ENCODE data around the gene LGALS9B.
A peak's percentile ranks its signal among the peaks of the same experiment; 100 is the strongest.
"Not testable (repeated sequence)": the region's sequence is repeated elsewhere in the genome, so short reads cannot be mapped to it uniquely, and the experiment has no call there.

The LGALS9B gene

DNA sequence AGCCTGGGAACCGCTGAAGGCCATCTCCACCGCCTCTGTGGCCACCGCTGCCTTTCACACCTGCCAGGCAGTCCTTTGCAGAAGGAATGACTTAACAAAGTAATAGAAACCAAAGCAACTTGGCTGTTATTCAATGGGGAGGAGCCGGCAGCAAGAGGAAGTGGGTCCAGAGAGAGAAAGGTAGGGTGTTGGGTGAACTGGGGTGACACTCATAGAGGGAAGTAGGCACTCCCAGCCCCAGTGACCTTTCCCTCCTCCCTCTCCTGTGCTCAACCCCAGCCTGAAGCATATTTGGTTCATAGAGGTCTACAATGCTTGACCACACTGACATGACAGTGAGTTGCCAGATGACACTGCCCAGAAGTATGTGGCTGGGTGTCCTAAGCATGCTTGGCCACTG, at the start of gene LGALS9B:
LGALS9B (minus strand) TSS at position 93 of the 400 bp plus-strand sequence; CDS start at position 24, 69 bp downstream.
- not testable (repeated sequence) for H3K4me3 ChIP-seq (replicated peaks in 1 of 2; ENCODE audit: low read depth in 2 of 2, low read length in 2 of 2); DNase-seq (ENCODE audit: low read depth in 2 of 2)

DNA sequence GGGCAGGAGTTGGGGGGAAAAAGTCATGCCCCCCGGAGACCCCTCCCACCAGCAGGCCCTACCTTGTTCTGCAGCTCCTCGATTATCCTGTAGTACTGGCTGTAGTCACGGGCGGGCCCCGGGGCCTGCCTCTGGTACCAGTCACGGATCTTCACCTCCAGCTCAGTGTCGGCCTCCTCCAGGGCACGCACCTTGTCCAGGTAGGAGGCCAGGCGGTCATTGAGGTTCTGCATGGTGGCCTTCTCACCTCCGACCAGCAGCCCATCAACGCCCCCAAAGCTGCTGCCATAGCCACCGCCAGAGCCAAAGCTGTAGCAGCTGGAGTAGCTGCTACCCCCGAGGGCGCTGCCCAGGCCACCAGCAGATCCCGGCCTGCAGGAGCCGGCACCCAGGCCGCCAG, 49.6 kb upstream of the LGALS9B start:
- not testable (repeated sequence) for H3K4me3 ChIP-seq (replicated peaks in 1 of 2; ENCODE audit: low read depth in 2 of 2, low read length in 2 of 2); DNase-seq (ENCODE audit: low read depth in 2 of 2)

DNA sequence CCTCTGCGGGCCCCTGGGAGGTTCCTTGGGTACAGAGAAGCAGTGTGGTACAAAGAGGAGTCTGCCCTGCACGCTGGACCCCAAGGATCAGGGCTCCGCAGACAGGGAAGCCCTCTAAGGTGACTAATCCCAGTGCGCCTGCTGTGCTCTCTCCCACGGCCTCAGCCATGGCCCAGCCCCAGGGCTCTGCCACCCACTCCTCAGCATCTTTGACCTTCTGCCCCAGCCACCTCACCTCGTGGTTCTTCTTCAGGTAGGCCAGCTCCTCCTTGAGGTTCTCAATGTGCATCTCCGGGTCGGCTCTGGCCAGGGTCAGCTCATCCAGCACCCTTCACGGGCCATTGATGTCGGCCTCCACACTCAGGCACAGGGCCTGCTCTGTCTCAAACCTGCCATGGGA, 47.8 kb upstream of the LGALS9B start:
- not testable (repeated sequence) for DNase-seq (ENCODE audit: low read depth in 2 of 2); H3K4me3 ChIP-seq (replicated peaks in 1 of 2; ENCODE audit: low read depth in 2 of 2, low read length in 2 of 2)

DNA sequence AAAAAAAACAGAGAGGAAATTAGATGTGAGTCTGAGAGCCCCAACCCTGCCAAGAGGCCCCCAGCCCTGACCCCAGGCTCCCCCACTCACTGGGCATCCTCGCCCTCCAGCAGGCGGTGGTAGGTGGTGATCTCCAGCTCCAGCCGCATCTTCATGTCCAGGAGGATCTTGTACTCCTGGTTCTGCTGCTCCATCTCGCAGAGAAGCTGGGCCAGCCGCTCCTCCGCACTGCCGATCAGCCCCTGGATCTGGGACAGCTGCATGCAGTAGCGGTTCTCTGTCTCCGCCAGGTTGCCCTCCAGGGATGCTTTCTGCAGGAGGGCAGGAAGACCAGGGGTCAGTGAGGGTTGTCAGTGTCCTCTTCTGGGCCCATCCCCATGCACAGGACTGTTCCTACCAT, 46.2 kb upstream of the LGALS9B start:
- H3K4me3 ChIP-seq (replicated peaks in 1 of 2; ENCODE audit: low read depth in 2 of 2, low read length in 2 of 2); DNase-seq (ENCODE audit: low read depth in 2 of 2): not testable (repeated sequence)

DNA sequence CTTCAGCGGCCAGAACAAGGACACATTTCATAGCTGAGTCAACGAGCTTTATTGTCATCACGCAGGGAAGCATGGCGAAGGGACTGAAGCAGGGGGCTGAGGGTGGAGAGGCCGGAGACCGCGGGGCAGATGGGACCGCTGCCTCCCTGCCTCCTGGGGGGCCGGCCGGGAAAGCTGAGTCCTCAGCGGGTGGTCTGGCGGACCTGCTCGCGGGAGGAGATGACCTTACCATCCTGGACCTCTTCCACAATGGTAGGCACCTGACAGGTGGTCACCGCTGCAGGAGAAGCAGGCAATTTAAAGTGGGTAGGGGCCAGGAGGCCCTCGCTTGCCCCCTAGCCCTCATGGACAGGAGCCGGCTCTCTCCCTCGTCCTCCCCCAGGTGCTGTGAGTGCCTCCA, 45.0 kb upstream of the LGALS9B start:
- H3K4me3 ChIP-seq (replicated peaks in 1 of 2; ENCODE audit: low read depth in 2 of 2, low read length in 2 of 2); DNase-seq (ENCODE audit: low read depth in 2 of 2): not testable (repeated sequence)

DNA sequence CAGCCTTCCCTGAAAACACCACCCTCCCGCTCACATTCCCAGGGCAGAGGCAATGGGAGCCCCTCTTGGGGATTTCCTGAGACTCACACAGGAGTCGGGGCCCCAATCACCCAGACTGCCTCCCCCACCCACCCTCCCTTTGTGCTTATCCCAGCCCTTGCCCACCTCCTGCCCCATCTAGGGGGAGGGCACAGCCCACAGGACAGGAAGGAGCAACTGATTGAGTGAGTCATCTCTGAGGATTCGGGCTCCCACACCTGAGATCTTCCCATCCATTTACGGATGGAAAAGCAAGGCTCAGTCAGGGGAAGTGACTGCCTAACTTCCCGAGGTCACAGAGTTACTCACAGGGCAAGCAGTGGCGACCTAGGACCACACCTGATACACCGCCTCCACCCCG, 44.4 kb upstream of the LGALS9B start:
- DNase-seq (ENCODE audit: low read depth in 2 of 2) = not testable (repeated sequence)

DNA sequence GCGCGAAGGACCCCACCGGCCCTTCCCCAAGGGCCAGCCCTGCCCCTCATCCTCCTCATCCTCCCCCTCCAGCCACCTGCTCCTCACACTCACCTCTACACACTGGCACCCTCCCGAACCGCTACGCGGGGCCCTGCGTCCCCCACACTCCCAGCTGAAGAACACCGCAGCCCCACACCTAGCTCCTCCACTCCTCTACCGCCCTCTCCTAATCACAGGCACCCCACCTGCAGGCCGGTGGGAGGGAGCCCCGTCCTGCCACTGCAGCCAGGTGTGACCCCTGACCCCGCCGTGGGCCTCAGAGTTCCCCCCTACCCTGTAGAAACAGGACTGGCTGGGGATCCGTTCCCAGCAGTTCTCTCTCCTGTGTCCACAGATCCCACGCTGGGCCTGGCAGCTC, 38.0 kb upstream of the LGALS9B start:
- not testable (repeated sequence) for DNase-seq (ENCODE audit: low read depth in 2 of 2); H3K4me3 ChIP-seq (replicated peaks in 1 of 2; ENCODE audit: low read depth in 2 of 2, low read length in 2 of 2)

More for the DNA sequence above, 44.4 kb upstream of the LGALS9B start:
- not testable (repeated sequence) for H3K4me3 ChIP-seq (replicated peaks in 1 of 2; ENCODE audit: low read depth in 2 of 2, low read length in 2 of 2)

DNA sequence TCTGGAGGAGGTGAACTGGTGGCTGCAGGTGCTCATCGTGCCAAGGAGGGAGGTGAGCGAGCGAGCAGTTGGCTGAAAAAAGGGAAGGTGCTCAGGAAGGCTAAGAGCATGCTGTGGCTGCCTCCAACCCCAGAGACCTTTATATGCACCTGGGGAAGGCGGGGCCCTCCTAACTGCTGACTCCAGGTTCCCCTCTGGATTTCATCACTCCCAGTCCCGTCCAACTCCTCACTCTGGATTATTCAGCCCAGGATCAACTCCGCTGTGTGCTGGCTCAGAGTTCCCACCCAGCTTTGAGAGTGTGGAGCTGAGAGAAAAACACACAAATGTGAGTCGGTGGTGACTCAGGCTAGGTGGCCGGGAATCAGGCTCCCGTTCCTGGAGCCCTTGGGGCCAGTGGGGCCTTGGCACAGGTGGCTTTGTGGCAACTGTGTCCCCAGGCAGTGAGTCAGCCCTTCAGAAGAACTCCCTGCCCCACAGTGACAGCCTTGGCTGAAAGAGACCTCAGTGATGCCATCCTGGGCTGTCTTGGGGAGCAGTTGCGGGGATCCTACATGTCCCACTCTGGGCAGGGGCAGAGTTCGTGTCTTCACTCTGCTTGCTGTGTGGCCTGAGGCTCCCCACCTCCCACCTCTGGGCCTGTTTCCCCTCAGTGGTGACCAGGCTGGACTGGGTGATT, 37.2 kb upstream of the LGALS9B start:
- not testable (repeated sequence) for DNase-seq (ENCODE audit: low read depth in 2 of 2); H3K4me3 ChIP-seq (replicated peaks in 1 of 2; ENCODE audit: low read depth in 2 of 2, low read length in 2 of 2)

DNA sequence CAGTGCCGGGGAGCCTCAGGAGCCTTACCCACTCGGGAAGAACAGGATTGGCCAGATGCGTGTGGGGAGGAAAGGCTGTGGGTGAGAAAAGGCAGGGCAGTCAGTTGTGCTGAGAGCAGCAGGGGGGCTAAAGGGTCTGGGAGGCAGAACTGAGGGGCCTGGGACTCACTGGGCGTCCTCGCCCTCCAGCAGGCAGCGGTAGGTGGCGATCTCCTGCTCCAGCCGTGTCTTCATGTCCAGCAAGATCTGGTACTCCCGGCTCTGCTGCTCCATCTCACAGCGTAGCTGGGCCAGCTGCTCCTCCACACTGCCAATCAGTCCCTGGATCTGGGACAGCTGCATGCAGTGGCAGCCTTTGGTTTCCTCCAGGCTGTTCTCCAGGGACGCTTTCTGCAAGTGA, 34.6 kb upstream of the LGALS9B start:
- H3K4me3 ChIP-seq (replicated peaks in 1 of 2; ENCODE audit: low read depth in 2 of 2, low read length in 2 of 2) = not testable (repeated sequence)

DNA sequence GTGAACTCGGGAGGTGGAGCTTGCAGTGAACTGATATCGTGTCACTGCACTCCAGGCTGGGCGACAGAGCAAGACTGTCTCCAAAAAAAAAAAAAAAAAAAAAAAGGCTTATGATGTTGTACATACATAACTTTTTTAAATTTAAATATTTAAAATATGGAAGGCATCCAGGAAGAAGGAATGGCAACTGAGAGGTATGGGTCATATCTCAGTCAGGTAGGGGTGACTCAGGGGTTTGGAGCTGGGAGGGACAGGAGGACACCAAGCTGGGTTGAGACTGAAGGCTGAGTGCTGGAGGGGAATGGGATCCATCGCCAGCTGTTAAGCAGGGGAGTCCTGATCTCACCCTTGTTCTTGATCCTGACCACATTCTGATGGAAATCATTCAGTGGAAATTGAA, 33.0 kb upstream of the LGALS9B start:
- not testable (repeated sequence) for H3K4me3 ChIP-seq (replicated peaks in 1 of 2; ENCODE audit: low read depth in 2 of 2, low read length in 2 of 2); DNase-seq (ENCODE audit: low read depth in 2 of 2)

More for the DNA sequence above, 34.6 kb upstream of the LGALS9B start:
- DNase-seq (ENCODE audit: low read depth in 2 of 2) = not testable (repeated sequence)

DNA sequence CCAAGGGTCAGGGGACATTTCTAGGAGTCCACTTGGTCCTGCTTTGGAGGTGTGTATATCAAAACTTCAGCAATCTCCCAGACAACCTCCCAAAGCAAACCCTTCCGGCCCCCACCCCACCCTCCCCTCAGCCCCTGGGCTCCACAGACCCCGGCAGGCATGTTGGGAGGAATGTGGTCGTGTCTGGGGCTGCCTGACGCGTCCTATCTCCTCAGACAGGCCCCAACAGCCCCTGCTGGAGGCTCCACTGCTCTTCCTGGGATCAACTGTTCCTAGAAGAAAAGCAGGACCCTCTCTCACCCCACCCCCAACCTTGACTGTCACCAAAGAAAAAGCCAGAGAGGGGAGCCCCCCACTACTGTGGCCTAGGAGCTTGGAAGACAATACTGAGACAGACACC, 28.1 kb upstream of the LGALS9B start:
- not testable (repeated sequence) for H3K4me3 ChIP-seq (replicated peaks in 1 of 2; ENCODE audit: low read depth in 2 of 2, low read length in 2 of 2); DNase-seq (ENCODE audit: low read depth in 2 of 2)

DNA sequence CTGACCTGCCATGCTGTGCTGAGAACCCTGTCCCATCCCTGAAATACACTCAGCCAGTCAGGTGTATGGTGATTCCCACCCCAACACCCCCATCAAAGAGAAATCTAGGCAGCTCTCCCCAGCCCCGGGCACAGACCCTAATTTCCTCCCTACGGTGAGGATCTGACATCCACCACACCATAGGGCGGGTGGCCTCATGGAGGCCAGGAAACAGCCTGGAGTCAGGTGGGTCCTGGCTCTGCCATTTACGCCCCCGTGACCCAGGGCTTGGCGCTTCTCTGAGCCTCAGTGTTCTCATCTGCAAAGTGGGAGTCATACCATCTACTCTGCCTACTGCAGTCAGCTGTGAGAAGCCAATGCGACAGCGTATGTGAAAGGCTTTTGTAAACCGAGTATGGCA, 27.4 kb upstream of the LGALS9B start:
- not testable (repeated sequence) for H3K4me3 ChIP-seq (replicated peaks in 1 of 2; ENCODE audit: low read depth in 2 of 2, low read length in 2 of 2); DNase-seq (ENCODE audit: low read depth in 2 of 2)

DNA sequence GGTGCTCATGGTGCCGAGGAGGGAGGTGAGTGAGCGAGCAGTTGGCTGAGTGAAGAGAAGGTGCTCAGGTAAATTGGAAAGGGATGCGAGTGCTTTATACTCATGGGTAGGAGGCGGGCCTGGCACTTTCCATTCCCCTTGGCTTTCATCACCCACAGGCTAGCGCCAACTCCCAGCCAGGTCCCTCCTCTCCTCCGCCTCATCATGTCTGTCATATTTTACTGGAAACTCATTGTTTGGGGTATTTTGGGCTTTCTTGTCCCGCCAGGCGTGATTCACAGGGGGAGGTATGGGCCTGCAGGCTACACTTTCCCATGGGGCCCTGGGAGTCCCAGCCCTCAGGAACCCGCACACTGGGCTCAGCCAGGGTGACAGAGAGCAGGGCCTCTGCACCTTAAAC, 26.8 kb upstream of the LGALS9B start:
- not testable (repeated sequence) for DNase-seq (ENCODE audit: low read depth in 2 of 2); H3K4me3 ChIP-seq (replicated peaks in 1 of 2; ENCODE audit: low read depth in 2 of 2, low read length in 2 of 2)

DNA sequence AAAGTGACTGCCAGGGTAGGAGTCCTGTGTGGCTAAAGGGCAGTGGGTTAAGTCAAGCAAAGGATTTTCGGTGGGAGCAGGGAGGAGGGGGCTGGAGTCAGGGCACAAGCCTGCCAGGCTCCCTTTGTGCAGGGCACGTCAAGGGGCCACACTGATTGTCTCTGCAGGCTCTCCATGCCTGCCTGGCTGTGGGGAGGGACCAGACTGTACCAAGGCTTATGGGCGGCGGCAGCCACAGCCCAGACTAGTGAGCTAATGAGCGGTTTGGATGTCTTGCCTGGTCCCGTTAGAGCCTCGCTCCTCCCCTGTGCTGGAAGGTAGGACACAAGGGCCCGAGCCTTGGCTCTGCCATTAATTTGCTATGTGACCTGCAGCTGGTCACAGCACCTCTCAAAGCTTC, 25.6 kb upstream of the LGALS9B start:
- H3K4me3 ChIP-seq (replicated peaks in 1 of 2; ENCODE audit: low read depth in 2 of 2, low read length in 2 of 2); DNase-seq (ENCODE audit: low read depth in 2 of 2): not testable (repeated sequence)

DNA sequence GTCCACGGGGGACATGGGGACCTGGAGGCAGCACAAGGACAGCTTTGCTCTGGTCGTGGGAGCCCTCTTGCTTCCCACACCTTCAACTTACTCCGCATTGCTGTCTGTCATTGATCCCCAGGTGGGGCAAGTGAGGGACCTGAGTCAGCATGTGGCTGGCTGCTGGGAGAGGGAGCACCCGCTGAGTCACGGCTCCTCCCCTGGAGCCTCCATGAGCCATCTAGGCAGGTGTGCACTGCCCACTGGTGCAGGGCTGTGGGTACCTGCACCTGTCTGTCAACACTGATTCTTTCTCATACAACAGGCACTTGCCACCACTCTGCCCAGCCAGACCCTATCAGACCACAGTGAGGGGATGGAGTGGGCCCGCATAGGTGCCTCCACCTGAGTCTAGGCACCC, 24.8 kb upstream of the LGALS9B start:
- not testable (repeated sequence) for DNase-seq (ENCODE audit: low read depth in 2 of 2); H3K4me3 ChIP-seq (replicated peaks in 1 of 2; ENCODE audit: low read depth in 2 of 2, low read length in 2 of 2)

DNA sequence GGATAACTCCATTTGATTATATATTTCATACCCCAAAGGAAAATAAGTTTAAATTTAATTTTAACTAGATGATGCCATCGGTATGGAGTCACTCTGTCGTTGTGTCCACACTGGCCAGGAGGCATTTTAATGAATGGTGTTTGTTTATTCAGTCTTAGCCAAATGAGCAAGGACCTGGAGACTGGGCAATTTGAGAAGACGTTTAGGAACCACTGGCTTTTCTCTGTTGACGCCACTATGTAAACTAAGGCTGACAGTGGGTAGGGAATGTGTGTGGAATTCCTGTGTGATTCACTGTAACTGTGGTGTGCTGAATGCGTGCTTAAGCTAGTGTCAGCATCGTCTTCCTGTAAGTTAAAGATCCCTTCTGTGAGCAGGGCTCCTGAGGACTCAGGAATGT, 17.6 kb upstream of the LGALS9B start:
- H3K4me3 ChIP-seq (replicated peaks in 1 of 2; ENCODE audit: low read depth in 2 of 2, low read length in 2 of 2) = not testable (repeated sequence)
- peak; percentile 53 to 56 for DNase-seq (ENCODE audit: low read depth in 2 of 2)

DNA sequence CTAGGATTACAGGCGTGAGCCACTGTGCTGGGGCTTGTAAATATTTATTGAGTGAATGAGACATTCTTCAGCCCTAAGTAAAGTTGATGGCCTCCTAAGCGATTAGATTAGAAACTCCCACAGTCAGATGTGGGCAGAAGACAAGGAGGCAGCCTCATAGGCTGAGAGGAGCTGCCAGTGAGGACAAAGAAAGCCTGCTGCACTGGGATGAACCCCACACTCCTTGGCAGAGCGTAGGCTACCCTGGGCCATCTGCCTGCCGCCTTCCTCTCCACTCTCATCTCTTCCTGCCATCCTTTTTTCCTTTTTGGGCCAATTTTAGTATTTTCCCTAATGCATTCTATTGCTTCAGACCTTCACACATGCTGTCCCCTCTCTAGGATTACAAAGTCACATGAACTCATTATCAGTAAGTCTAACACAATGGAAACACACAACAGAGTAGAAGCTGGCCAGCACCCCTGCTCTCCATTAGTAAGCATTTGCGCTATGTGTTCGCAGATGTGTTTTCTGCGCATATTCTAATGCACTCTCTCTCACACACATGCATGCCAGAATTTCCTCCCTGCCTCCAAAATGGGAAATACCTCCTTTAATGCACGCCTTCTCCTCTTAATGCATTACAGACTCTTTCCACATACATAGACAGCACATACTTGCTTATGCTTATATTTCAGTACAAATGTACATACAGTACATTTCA, 12.7 kb upstream of the LGALS9B start:
- not testable (repeated sequence) for DNase-seq (ENCODE audit: low read depth in 2 of 2); H3K4me3 ChIP-seq (replicated peaks in 1 of 2; ENCODE audit: low read depth in 2 of 2, low read length in 2 of 2)

DNA sequence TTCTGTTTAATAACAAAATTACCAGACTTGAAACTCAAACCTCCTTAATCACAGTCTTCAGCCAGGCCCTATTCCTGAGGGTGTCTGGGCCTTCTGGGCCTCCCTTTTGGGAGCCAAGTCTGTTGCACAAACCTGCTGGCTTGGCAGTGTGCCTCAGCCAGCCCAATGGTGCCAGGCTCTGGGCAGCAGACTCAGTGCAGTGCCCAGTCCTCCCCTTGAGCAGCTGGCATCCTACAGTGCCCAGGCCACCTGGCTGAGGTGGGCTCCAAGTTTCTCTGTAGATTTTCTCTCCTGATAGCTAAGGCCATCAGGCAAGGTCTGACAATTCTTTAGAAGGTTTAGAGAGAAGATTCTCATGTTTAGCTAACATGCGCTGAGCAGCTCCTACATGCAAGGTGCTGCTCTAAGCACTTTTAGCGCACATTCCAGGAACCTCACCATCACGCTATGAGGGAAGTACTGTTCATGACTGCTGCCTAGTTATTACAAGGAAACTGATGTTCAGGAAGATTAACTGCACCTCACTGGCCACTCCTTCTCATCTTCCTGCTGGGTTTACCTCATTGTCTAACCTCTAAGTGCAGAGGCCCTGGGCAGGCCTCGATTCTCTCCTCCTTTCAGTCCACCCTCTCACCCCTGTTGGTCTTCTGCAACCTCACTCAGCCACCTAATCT, 10.2 kb upstream of the LGALS9B start:
- not testable (repeated sequence) for DNase-seq (ENCODE audit: low read depth in 2 of 2); H3K4me3 ChIP-seq (replicated peaks in 1 of 2; ENCODE audit: low read depth in 2 of 2, low read length in 2 of 2)
